KMS-11 (cell line): ENCODE data around the gene GXYLT2.

Experiments
- H2AFZ ChIP-seq: fragments of 200-600 bp; sonication (generic); 2 replicates; pipeline ENCODE4 v1.6.1; 2016; ENCODE audit warnings: antibody characterized with exemption, mixed run types, low read depth
- H3K27ac ChIP-seq: fragments of 200-600 bp; sonication (generic); 2 replicates; pipeline ENCODE4 v1.6.1; 2016; ENCODE audit warnings: mild to moderate bottlenecking, mixed run types
- H3K27me3 ChIP-seq: fragments of 200-600 bp; sonication (generic); 2 replicates; pipeline ENCODE4 v1.6.1; 2017; ENCODE audit warnings: mild to moderate bottlenecking, low read depth, mixed run types, moderate library complexity; ENCODE audit not compliant: insufficient read depth
- H3K36me3 ChIP-seq: fragments of 200-600 bp; sonication (generic); 2 replicates; pipeline ENCODE4 v1.6.1; 2017; ENCODE audit warnings: mild to moderate bottlenecking, mixed run types; ENCODE audit not compliant: insufficient read depth
- H3K4me1 ChIP-seq: fragments of 200-600 bp; sonication (generic); 2 replicates; pipeline ENCODE4 v1.6.1; 2016; ENCODE audit warnings: mild to moderate bottlenecking, low read depth, mixed run types; ENCODE audit not compliant: poor library complexity, severe bottlenecking
- H3K4me2 ChIP-seq: fragments of 200-600 bp; sonication (generic); 2 replicates; pipeline ENCODE4 v1.7.0; 2016; ENCODE audit warnings: mild to moderate bottlenecking, mixed run types
- H3K4me3 ChIP-seq: fragments of 200-600 bp; sonication (generic); IDR thresholded peaks from 2 replicates; pipeline ENCODE4 v1.6.1; 2017; ENCODE audit warnings: low read depth, low read length, mixed read lengths; ENCODE audit not compliant: insufficient read depth
- H3K79me2 ChIP-seq: fragments of 200-600 bp; sonication (generic); 2 replicates; pipeline ENCODE4 v1.6.1; 2016; ENCODE audit warnings: low read depth, mixed run types; ENCODE audit not compliant: insufficient read depth
- H3K9ac ChIP-seq: fragments of 200-600 bp; sonication (generic); 2 replicates; pipeline ENCODE4 v1.6.1; 2016; ENCODE audit warnings: mild to moderate bottlenecking, mixed run types
- H4K20me1 ChIP-seq: fragments of 200-600 bp; sonication (generic); 2 replicates; pipeline ENCODE4 v1.6.1; 2016; ENCODE audit warnings: mild to moderate bottlenecking, mixed run types; ENCODE audit not compliant: insufficient read depth
- TF ChIP-seq, protein P1 (sequence below): fragments of 200-600 bp; sonication (generic); conservative IDR thresholded peaks from 2 replicates; pipeline ENCODE4 v1.6.1; 2017; ENCODE audit warnings: low read depth, mild to moderate bottlenecking, antibody characterized with exemption, low read length, moderate library complexity, mixed read lengths

The GXYLT2 gene

DNA sequence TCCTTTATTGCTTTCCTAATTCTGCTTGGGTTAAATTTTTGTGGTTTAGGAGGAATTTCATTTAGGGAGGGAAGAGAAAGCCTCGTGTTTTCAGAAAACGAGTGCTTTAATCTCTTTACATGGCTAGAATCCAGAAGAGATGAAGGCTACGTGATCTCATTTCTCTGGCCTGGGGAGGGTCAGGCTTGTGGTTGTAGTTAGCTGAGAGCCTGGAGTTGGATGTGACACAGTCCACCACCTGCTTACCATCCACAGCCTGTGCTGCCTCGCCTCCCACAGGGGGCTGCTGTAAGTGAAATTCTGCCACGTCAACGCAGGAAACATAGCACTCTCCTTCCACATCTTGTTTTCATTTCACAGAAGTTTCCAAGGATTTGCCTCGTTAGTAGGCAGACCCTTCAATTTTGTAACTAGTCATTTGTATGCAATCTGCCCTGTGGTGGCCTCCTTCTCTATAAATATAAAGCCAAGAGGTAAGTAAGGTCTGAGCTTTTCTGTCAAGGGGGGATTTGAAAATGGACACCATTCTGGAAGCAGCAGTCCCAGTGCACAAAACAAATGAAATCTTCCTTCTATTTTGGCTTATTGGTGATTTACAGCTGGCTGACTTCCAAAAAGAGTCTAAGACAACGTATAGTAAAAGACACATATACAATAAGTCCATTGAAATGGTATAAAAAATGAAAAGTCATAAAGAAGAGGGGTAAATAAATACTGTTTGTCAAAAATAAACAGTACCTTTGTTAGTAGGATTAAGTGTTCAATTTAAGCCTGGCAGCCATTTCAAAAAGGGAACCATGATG is 3.4 kb downstream of the GXYLT2 start:
- Histone ChIP-seq H3K27me3 (no peaks in the 10 kb centered on the region; the same call in 1 of the 2 replicates), H3K4me2 (no peak overlapping the region), H3K9ac (no peak overlapping the region), H4K20me1 (no peaks in the 10 kb centered on the region), H3K36me3 (no peaks in the 10 kb centered on the region), H3K4me3 (no peak overlapping the region), H2AFZ (no peak overlapping the region), H3K27ac (no peak overlapping the region), H3K79me2 (no peaks in the 10 kb centered on the region), H3K4me1 (no peaks in the 10 kb centered on the region)
- TF ChIP-seq, protein P1, sequence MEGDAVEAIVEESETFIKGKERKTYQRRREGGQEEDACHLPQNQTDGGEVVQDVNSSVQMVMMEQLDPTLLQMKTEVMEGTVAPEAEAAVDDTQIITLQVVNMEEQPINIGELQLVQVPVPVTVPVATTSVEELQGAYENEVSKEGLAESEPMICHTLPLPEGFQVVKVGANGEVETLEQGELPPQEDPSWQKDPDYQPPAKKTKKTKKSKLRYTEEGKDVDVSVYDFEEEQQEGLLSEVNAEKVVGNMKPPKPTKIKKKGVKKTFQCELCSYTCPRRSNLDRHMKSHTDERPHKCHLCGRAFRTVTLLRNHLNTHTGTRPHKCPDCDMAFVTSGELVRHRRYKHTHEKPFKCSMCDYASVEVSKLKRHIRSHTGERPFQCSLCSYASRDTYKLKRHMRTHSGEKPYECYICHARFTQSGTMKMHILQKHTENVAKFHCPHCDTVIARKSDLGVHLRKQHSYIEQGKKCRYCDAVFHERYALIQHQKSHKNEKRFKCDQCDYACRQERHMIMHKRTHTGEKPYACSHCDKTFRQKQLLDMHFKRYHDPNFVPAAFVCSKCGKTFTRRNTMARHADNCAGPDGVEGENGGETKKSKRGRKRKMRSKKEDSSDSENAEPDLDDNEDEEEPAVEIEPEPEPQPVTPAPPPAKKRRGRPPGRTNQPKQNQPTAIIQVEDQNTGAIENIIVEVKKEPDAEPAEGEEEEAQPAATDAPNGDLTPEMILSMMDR: no peak

DNA sequence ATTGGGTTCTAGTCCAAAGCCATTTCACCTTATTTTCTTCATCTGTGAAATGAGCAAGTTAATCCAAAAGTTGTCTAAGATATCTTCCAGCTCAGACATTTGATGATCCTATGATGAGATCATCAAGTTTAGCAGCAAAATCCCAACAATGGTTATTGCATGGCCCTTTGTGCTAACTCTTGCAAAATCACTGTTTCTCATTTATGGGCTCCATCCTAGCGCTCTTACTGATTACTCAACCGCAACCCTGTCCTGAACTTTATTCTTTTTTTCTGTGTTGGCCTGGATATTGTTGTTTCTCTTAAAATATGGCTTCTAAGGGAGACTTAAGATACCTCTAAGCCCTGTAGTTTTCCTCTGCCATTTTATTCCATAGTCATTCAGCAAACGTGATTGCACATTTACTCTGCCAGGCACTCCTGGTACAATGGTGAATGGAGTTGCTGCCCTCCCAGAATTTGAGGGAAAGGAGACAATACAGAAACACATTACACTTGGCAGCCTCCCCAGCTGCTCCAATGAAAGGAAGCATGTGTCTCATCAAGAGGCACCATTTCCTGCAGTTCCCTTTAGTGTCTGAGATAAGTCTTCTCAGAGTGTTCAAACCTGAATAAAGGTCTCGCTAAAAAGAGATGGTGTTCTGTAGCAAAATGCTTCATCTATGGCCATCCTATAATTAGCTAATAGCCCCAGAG is 4.4 kb downstream of the GXYLT2 start:
- no peak overlapping the region for H3K4me3 ChIP-seq
- no peak overlapping the region for H3K27ac ChIP-seq
- H3K4me2 ChIP-seq: no peak overlapping the region
- no peaks in the 10 kb centered on the region for H3K4me1 ChIP-seq
- no peak overlapping the region for H3K9ac ChIP-seq
- no peaks in the 10 kb centered on the region for H3K79me2 ChIP-seq
- no peaks in the 10 kb centered on the region for H3K36me3 ChIP-seq
- no peaks in the 10 kb centered on the region; the same call in 1 of the 2 replicates for H3K27me3 ChIP-seq
- TF ChIP-seq, protein P1: no peak
- no peak overlapping the region for H2AFZ ChIP-seq
- no peaks in the 10 kb centered on the region for H4K20me1 ChIP-seq

DNA sequence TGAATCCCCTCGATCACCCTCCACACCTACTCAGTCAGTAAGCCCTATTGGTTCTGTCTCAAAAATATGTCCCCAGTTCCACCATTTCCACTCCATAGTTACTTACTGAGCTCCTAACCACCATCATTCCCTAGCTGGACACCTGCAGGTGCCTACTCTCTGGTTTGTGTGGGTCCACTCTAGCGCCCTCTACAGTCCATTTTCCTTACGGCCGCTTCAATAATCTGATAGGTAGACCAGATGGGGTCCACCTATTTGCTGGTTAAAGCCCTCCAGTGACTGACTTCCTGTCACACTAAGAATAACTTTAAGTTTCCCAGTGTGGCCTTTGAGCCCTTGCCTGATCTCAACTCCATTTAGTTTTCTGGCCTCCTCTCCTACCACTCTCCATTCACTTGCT is 5.0 kb downstream of the GXYLT2 start:
- Histone ChIP-seq H3K4me2 (no peak overlapping the region), H3K27me3 (no peaks in the 10 kb centered on the region), H3K36me3 (no peaks in the 10 kb centered on the region), H4K20me1 (no peaks in the 10 kb centered on the region), H3K9ac (no peak overlapping the region), H3K4me3 (no peak overlapping the region), H3K4me1 (no peaks in the 10 kb centered on the region), H3K27ac (no peak overlapping the region), H3K79me2 (no peaks in the 10 kb centered on the region), H2AFZ (no peak overlapping the region)
- TF ChIP-seq, protein P1: 0 out of 2 replicates have a peak, but pooled peaks have one; percentile 13

DNA sequence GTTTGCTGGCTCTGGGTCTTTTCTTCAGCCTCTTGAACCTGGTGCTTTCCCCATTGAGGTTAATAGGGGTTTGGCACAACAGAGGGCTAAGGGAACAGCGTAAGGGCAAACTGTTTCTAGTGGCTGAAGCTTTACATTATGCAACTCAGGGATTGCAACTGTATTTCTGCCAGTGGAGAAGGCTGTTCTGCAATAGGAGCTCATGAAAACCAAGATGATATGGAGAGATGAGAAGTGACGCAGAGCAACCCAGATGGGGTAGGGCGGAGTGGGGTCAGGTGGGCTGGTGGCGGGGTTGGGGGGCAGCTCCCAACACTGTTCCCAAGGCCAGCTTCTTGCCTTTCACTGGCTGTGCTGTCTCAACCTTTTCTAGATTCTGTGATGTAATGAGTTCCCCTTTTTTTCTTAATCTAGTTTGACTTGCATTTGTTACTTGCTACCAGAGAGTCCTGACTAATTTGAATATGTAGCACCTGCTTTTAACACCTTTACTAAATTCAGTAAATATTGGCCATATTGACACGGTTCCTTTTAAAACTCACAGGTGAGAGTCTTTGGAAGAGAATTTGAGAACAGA is 7.2 kb downstream of the GXYLT2 start:
- Histone ChIP-seq H2AFZ (no peak overlapping the region), H3K4me2 (no peak overlapping the region), H3K36me3 (no peaks in the 10 kb centered on the region), H3K4me1 (no peaks in the 10 kb centered on the region), H4K20me1 (no peaks in the 10 kb centered on the region), H3K27ac (no peak overlapping the region), H3K9ac (no peak overlapping the region), H3K79me2 (no peaks in the 10 kb centered on the region), H3K27me3 (no peaks in the 10 kb centered on the region), H3K4me3 (no peak overlapping the region)
- TF ChIP-seq, protein P1: no peak
